Adrenal gland (tissue), 12 donors: ENCODE measurements around the gene CLEC3B. TPM values are rescaled to one million over a fixed set of nuclear protein-coding genes. Genes with fewer than 3 reads are reported as not detected.

Experiments used
- DNase-seq, 7 donors: peaks; one replicate each; pipeline ENCODE4 v3.0.0-alpha.2; 2019 to 2020
- H3K27ac ChIP-seq, 5 donors: fragments of 200-600 bp; sonication (generic) in 4 of 5; 1 replicate in 3 of 5; 2 replicates in 2 of 5; pipeline versions ENCODE4 v1.5.1 to v1.8.0; 2016 to 2020; ENCODE audit warnings: mild to moderate bottlenecking in 1 of 5
- H3K27me3 ChIP-seq: fragments of 200-600 bp; 2 replicates; pipeline ENCODE4 v1.8.0; 2021
- H3K36me3 ChIP-seq, 2 donors: fragments of 200-600 bp; replicated peaks in 1 of 2; 1 replicate in 1 of 2; 2 replicates in 1 of 2; pipeline versions ENCODE4 v1.5.1 to v1.8.0; 2018 to 2022
- H3K4me1 ChIP-seq, 2 donors: fragments of 200-600 bp; replicated peaks in 1 of 2; 1 replicate in 1 of 2; 2 replicates in 1 of 2; pipeline versions ENCODE4 v1.5.1 to v1.8.0; 2018 to 2021
- H3K4me3 ChIP-seq, 4 donors: fragments of 200-600 bp; sonication (generic) in 3 of 4; one replicate each; pipeline ENCODE4 v1.5.1; 2016 to 2018
- H3K9me3 ChIP-seq, 3 donors: fragments of 200-600 bp; sonication (generic) in 1 of 3; replicated peaks in 1 of 3; 1 replicate in 2 of 3; 2 replicates in 1 of 3; pipeline versions ENCODE4 v1.5.1 to v1.8.0; 2016 to 2021
- CTCF ChIP-seq, 6 experiments: fragments of 450-650 bp in 4 of 6; fragments of 200-600 bp in 2 of 6; sonication (generic) in 1 of 6; IDR thresholded peaks; 1 replicate in 5 of 6; 2 replicates in 1 of 6; pipeline versions ENCODE4 v1.5.1 to v1.8.0; 2016 to 2021; ENCODE audit warnings: antibody characterized with exemption in 6 of 6, mild to moderate bottlenecking in 2 of 6, moderate library complexity in 1 of 6
- POLR2A ChIP-seq, 2 donors: fragments of 450-650 bp; IDR thresholded peaks; one replicate each; pipeline ENCODE4 v1.6.1; 2017; ENCODE audit warnings: antibody characterized with exemption in 2 of 2, mild to moderate bottlenecking in 2 of 2, moderate library complexity in 1 of 2
- WGBS, 4 donors: extraction: QIAGEN DNeasy Blood & Tissue Kit in 2 of 4; methylation state at CpG; one replicate each; pipeline versions ENCODE4 v1.1.5 to v1.1.7; 2013 to 2017; 5-methylcytosine and 5-hydroxymethylcytosine counted together
- intact Hi-C, 2 donors: fragments of 100-400 bp; cut with DNase I; formaldehyde crosslinking; loops; one replicate each; pipeline versions ENCODE4 v1.14.1 to v1.15.0; 2022 to 2023
- polyA plus RNA-seq, 3 donors: library from polyadenylated mRNA; stranded (reverse); fragments of 200-250 nt in 2 of 3; fragments of 350-450 nt in 1 of 3; fragmentation: Illumina TruSeq in 1 of 3; extraction: RNeasy Lipid Tissue Mini Kit (QIAGEN cat#74804) in 1 of 3; gene quantifications; one replicate each; pipeline ENCODE4 v1.2.3, GENCODE V29; 2013 to 2014
- total RNA-seq, 9 donors: library from RNA; depleted of rRNA in 4 of 9; stranded (reverse); fragments of >200 nt in 4 of 9; fragments of 120-200 nt in 1 of 9; fragmentation: NEBNext Ultra II Directional in 1 of 9; extraction: Animal tissue kit (Norgen Biotek cat#: 25700) in 1 of 9; gene quantifications; one replicate each; pipeline versions ENCODE4 v1.1.0 to v1.2.4, GENCODE V29; 2013 to 2023
- donor health status: healthy with polysubstance abuse.
- donor health status: Bipolar disorder and iron deficiency.
- donor health status: DM: yes; HTN: yes; CAD: no.
- donor health status: DM: no; HTN: no; CAD: no.
- donor health status: DM: no; HTN: no; CAD: no.
- donor health status: DM: yes; HTN: yes; CAD: no.

The CLEC3B gene
- total and polyA plus RNA-seq, 12 donors, result 5.1 to 251 (median 73.1) TPM

DNA sequence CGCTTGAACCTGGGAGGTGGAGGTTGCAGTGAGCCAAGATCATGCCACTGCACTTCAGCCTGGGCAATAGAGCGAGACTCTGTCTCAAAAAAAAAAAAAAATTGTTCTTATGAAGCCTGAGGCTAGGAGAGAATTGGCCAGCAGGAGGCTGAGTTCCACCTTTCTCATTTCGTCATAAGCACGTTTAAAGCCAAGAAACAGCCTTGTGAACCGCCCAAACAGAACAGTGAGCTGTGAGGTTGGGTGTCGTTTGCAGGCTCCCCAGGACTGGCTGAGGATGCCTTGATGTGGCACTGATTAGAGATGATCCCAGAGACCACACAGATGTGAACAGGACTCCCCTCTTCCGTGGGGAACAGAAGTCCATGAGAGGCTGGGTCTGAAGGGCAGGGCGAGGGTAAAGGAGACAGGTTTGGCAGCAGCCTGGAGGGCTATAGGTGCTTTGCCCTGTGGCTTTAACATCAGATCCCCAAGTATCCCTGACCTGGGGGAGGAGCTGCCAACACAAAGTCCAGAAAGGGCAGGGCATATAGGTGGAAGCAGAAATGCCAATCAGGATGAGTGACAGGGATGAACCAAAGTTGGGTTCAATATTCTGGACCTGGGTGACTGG is 52.9 kb downstream of the CLEC3B start:
- Histone ChIP-seq H3K27ac (no peak overlapping the region), H3K4me1 (no peaks in the 10 kb centered on the region), H3K4me3 (no peak overlapping the region), H3K36me3 (no peaks in the 10 kb centered on the region), H3K27me3 (no peaks in the 10 kb centered on the region), H3K9me3 (no peaks in the 10 kb centered on the region)
- no peak for DNase-seq
- WGBS, 4 donors, result 72 to 87% (median 85%) methylated on average over 7 to 8 of the region's 8 CpGs
- TF ChIP-seq CTCF (IDR thresholded peaks at IDR 0.05) (no peak), POLR2A (IDR thresholded peaks at IDR 0.05) (no peak)
- intact Hi-C loops, result no loop called here

- no peak overlapping the region for H3K4me3 ChIP-seq
- no peaks in the 10 kb centered on the region for H3K27me3 ChIP-seq
- H3K27ac ChIP-seq, result no peak overlapping the region
- no peaks in the 10 kb centered on the region for H3K9me3 ChIP-seq
- intact Hi-C loops, result no loop called here
- no peak for TF ChIP-seq POLR2A (IDR thresholded peaks at IDR 0.05)
- no peak for TF ChIP-seq CTCF (IDR thresholded peaks at IDR 0.05)
- no peaks in the 10 kb centered on the region for H3K4me1 ChIP-seq
- no peaks in the 10 kb centered on the region for H3K36me3 ChIP-seq
- DNase-seq, result no peak
- 37 to 61% (median 56%) methylated on average over 1 of the region's 1 CpG; no CpG with 5 or more reads in 1 of the 4 donors for WGBS, 4 donors
Measured at GRCh38 chr3:45079715-45080114, 53.6 kb downstream of the CLEC3B start.

GRCh38 chr3:45080824-45081223 is 54.7 kb downstream of the CLEC3B start:
- DNase-seq, result no peak
- TF ChIP-seq CTCF (IDR thresholded peaks at IDR 0.05), result no peak
- no peak for TF ChIP-seq POLR2A (IDR thresholded peaks at IDR 0.05)
- WGBS, 4 donors, result 85 to 100% (median 85%) methylated on average over 1 of the region's 1 CpG
- no peak overlapping the region for H3K27ac ChIP-seq
- H3K36me3 ChIP-seq, result no peaks in the 10 kb centered on the region
- no peaks in the 10 kb centered on the region for H3K27me3 ChIP-seq
- no peaks in the 10 kb centered on the region for H3K9me3 ChIP-seq
- H3K4me3 ChIP-seq, result no peak overlapping the region
- no peaks in the 10 kb centered on the region for H3K4me1 ChIP-seq
- intact Hi-C loops, result no loop called here

DNA sequence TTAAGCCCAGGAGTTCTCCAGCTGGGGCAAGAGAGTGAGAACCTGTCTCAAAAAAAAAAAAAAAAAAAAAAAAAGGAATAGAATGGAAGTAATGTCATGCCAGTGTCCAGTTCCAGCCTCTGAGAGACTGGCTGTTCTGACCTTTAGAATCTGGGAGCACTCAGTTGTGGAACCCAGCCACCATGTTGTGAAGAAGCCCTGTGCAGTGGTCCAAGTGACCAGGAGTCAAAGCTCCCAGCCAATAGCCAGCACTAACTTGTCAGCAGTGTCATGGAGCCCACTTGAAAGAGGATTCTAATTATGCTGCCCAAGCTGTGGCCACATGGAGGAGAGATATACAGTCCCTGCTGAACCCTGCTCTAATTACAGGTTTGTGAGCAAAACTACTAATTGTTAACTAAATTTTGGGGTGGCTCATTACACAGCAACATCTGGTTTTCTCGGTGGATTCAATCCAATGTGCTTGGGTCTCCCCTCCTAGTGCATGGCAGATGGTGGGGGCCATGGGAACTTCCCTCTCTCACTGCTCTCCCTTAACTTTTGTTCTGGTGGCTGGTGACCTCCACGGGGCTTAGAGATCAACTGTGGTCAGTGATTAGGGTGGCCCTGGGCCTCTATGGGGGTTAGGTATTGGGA is 55.5 kb downstream of the CLEC3B start:
- Histone ChIP-seq H3K27me3 (no peaks in the 10 kb centered on the region), H3K9me3 (no peaks in the 10 kb centered on the region), H3K4me1 (no peaks in the 10 kb centered on the region), H3K27ac (no peak overlapping the region), H3K4me3 (no peak overlapping the region), H3K36me3 (no peaks in the 10 kb centered on the region)
- TF ChIP-seq POLR2A (IDR thresholded peaks at IDR 0.05), result no peak
- TF ChIP-seq CTCF (IDR thresholded peaks at IDR 0.05), result no peak
- intact Hi-C loops, result no loop called here
- WGBS, 4 donors, result 75 to 84% (median 83%) methylated on average over 2 of the region's 2 CpGs
- no peak for DNase-seq
